NCI-H510A (cell line): ENCODE data around the gene NAT9.

ENCODE experiments used
- DNase-seq: peaks from one replicate; lab custom pipeline; 2025; lab: John Stamatoyannopoulos, UW

Gene NAT9

GRCh38 chr17:74744714-74745547 lies 31.2 kb downstream of the NAT9 start:
- DNase-seq, result no peak

GRCh38 chr17:74744349-74744713 lies 31.8 kb downstream of the NAT9 start:
- no peak for DNase-seq

- no peak for DNase-seq
Measured at GRCh38 chr17:74743755-74744154, 32.4 kb downstream of the NAT9 start.

GRCh38 chr17:74742978-74743545 lies 33.1 kb downstream of the NAT9 start:
- DNase-seq, result no peak

- no peak for DNase-seq
Measured at GRCh38 chr17:74742153-74742515, 34.0 kb downstream of the NAT9 start.

- DNase-seq, result no peak
Measured at GRCh38 chr17:74740641-74741387, 35.3 kb downstream of the NAT9 start.

- DNase-seq, result no peak
Measured at GRCh38 chr17:74740173-74740572, 36.0 kb downstream of the NAT9 start.

- no peak for DNase-seq
Measured at GRCh38 chr17:74739227-74739831, 36.8 kb downstream of the NAT9 start.

- DNase-seq, result peak; percentile 57
Measured at GRCh38 chr17:74738051-74738996, 37.8 kb downstream of the NAT9 start.

- DNase-seq, result no peak
Measured at GRCh38 chr17:74737299-74738050, 38.7 kb downstream of the NAT9 start.

- no peak for DNase-seq
Measured at GRCh38 chr17:74736513-74737298, 39.4 kb downstream of the NAT9 start, which contains the start of gene RAB37. TSS of gene RAB37 (plus strand) at chr17:74737256. CDS start at chr17:74737273, 17 bp downstream.

GRCh38 chr17:74734256-74734655 lies 41.9 kb downstream of the NAT9 start:
- no peak for DNase-seq

- DNase-seq, result no peak
Measured at GRCh38 chr17:74733365-74734122, 42.6 kb downstream of the NAT9 start.

GRCh38 chr17:74732042-74732867 lies 43.9 kb downstream of the NAT9 start:
- no peak for DNase-seq

- no peak for DNase-seq
Measured at GRCh38 chr17:74731347-74731605, 44.9 kb downstream of the NAT9 start.

GRCh38 chr17:74730491-74731346 lies 45.4 kb downstream of the NAT9 start:
- no peak for DNase-seq

GRCh38 chr17:74729866-74730265 lies 46.3 kb downstream of the NAT9 start:
- no peak for DNase-seq

- no peak for DNase-seq
Measured at GRCh38 chr17:74729368-74729767, 46.8 kb downstream of the NAT9 start.
